ENCODE results near the gene ECE2.

- TF ChIP-seq CTCF (IDR thresholded peaks at IDR 0.05; ENCODE audit: poor library complexity) (no peak), EZH2 (IDR thresholded peaks at IDR 0.05; ENCODE audit: borderline replicate concordance) (no peak), EZH2phosphoT487 (IDR thresholded peaks at IDR 0.05; ENCODE audit: low read depth, severe bottlenecking, unreplicated experiment) (no peak)
These were observed 38.0 kb upstream of the ECE2 start for GRCh38 chr3:184237807-184238206.

Data from hepatocyte (in vitro differentiated cells).